HepG2 (cell line): ENCODE data around the gene FANCL. TPM values are rescaled to one million over a fixed set of nuclear protein-coding genes. Genes with fewer than 3 reads are reported as not detected.
A peak's percentile ranks its signal among the peaks of the same experiment; 100 is the strongest.
"Not testable (repeated sequence)": the region's sequence is repeated elsewhere in the genome, so short reads cannot be mapped to it uniquely, and the experiment has no call there.

Experiments
- ATAC-seq: fragments of 200-7000 bp; cut with Tn5 transposase; 3 replicates; pipeline ENCODE4 v1.9.1; 2020; ENCODE audit warnings: mild to moderate bottlenecking, moderate library complexity
- BruUV-seq: library from RNA; stranded (reverse); fragments of 400-500 nt; replicated peaks from 2 replicates; lab custom pipeline; 2021; lab: Mats Ljungman, UMichigan
- CTCF ChIA-PET: fragments of 300-600 bp; formaldehyde crosslinking; extraction: SDS; loops from one replicate; lab custom pipeline; 2021; ENCODE audit warnings: low total read pairs, inconsistent platforms, low intra/inter-chr PET ratio; lab: Yijun Ruan, JAX
- POLR2A ChIA-PET: fragments of 350-600 bp; sonication (Branson Sonifier 250); formaldehyde crosslinking; loops from one replicate; lab custom pipeline; 2020; ENCODE audit warnings: antibody characterized with exemption, inconsistent platforms; lab: Yijun Ruan, JAX
- DNase-seq: peaks from one replicate; pipeline ENCODE4 v3.0.0-alpha.2; 2015; ENCODE audit warnings: low spot score
- FAIRE-seq: peaks from 3 replicates; lab custom pipeline; 2011; peaks lifted over from hg19 to GRCh38; lab: Jason Lieb, UNC
- H2AFZ ChIP-seq: one replicate; pipeline ENCODE4 v1.6.1; 2011; ENCODE audit warnings: low read length, inconsistent platforms
- H3K27ac ChIP-seq: fragments of 300-600 bp; 3 replicates; pipeline ENCODE4 v1.8.0; 2011; ENCODE audit warnings: mixed run types, mild to moderate bottlenecking, mixed read lengths, low read length, inconsistent platforms; ENCODE audit not compliant: insufficient read depth; ENCODE audit errors: extremely low read length
- H3K27me3 ChIP-seq, 2 experiments: fragments of 200-600 bp in 1 of 2; 2 replicates in 1 of 2; 3 replicates in 1 of 2; pipeline versions ENCODE4 v1.6.0 to v1.8.0; 2011; ENCODE audit warnings: low read length in 2 of 2, mild to moderate bottlenecking in 2 of 2, moderate library complexity in 2 of 2, inconsistent platforms in 1 of 2; ENCODE audit not compliant: insufficient read depth in 2 of 2, control insufficient read depth in 1 of 2
- H3K36me3 ChIP-seq, 2 experiments: fragments of 200-600 bp in 1 of 2; replicated peaks in 1 of 2; 2 replicates in 1 of 2; 3 replicates in 1 of 2; pipeline versions ENCODE4 v1.5.1 to v1.8.0; 2011; ENCODE audit warnings: low read length in 2 of 2, inconsistent platforms in 1 of 2; ENCODE audit not compliant: insufficient read depth in 2 of 2, control insufficient read depth in 1 of 2
- H3K4me1 ChIP-seq: 2 replicates; pipeline ENCODE4 v1.5.1; 2012; ENCODE audit warnings: low read length, inconsistent platforms; ENCODE audit not compliant: insufficient read depth
- H3K4me2 ChIP-seq: 2 replicates; pipeline ENCODE4 v1.6.0; 2011; ENCODE audit warnings: low read depth, low read length, inconsistent platforms
- H3K4me3 ChIP-seq, 3 experiments: fragments of 200-600 bp in 1 of 3; sonication (generic), shearing (Covaris generic) in 1 of 3; replicated peaks in 1 of 3; 2 replicates each; pipeline ENCODE4 v1.5.1; 2011 to 2016; ENCODE audit warnings: low read length in 3 of 3, inconsistent platforms in 2 of 3, low read depth in 2 of 3, mild to moderate bottlenecking in 2 of 3, control low read depth in 1 of 3, mixed read lengths in 1 of 3; ENCODE audit not compliant: insufficient read depth in 1 of 3
- H3K79me2 ChIP-seq: one replicate; pipeline ENCODE4 v1.6.1; 2011; ENCODE audit warnings: low read length, inconsistent platforms; ENCODE audit not compliant: insufficient read depth
- H3K9ac ChIP-seq: 2 replicates; pipeline ENCODE4 v1.6.0; 2011; ENCODE audit warnings: mild to moderate bottlenecking, low read depth, low read length, inconsistent platforms; ENCODE audit not compliant: insufficient read depth
- H3K9me3 ChIP-seq: 2 replicates; pipeline ENCODE4 v1.5.1; 2012; ENCODE audit warnings: mild to moderate bottlenecking, low read length
- H4K20me1 ChIP-seq: 2 replicates; pipeline ENCODE4 v1.6.0; 2011; ENCODE audit warnings: inconsistent platforms, mild to moderate bottlenecking, low read length, moderate library complexity; ENCODE audit not compliant: insufficient read depth
- HNRNPK ChIP-seq: fragments of 200-400 bp; formaldehyde crosslinking; IDR thresholded peaks from 2 replicates; pipeline ENCODE4 v1.6.1; 2018; ENCODE audit warnings: low read length, low read depth, moderate library complexity, mild to moderate bottlenecking; ENCODE audit not compliant: poor library complexity, severe bottlenecking
- POLR2A ChIP-seq, 2 experiments: IDR thresholded peaks; 2 replicates each; pipeline ENCODE4 v1.6.1; 2011; ENCODE audit warnings: low read depth in 2 of 2, low read length in 2 of 2, mild to moderate bottlenecking in 1 of 2, moderate library complexity in 1 of 2; ENCODE audit not compliant: insufficient read depth in 1 of 2
- POLR2AphosphoS5 ChIP-seq: IDR thresholded peaks from 2 replicates; pipeline ENCODE4 v1.6.1; 2012; ENCODE audit warnings: low read depth, low read length
- POLR2G ChIP-seq: fragments of 200-400 bp; formaldehyde crosslinking; IDR thresholded peaks from 2 replicates; pipeline ENCODE4 v1.6.1; 2018; ENCODE audit warnings: mild to moderate bottlenecking, low read depth, low read length, moderate library complexity
- RBM22 ChIP-seq: fragments of 200-400 bp; formaldehyde crosslinking; optimal IDR thresholded peaks from 2 replicates; pipeline ENCODE3; 2017; ENCODE audit warnings: mild to moderate bottlenecking, low read length, moderate library complexity
- ZNF10 ChIP-seq: sonication (generic); formaldehyde crosslinking; IDR thresholded peaks from 2 replicates; pipeline ENCODE4 v1.4.0; 2020; ENCODE audit warnings: mild to moderate bottlenecking, low read depth, missing genetic modification reagents, borderline replicate concordance
- ZNF496 ChIP-seq: sonication (generic); formaldehyde crosslinking; IDR thresholded peaks from 2 replicates; pipeline ENCODE4 v1.8.1; 2023; ENCODE audit warnings: mild to moderate bottlenecking, moderate library complexity, missing genetic modification reagents; ENCODE audit not compliant: insufficient replicate concordance
- WGBS: methylation state at CpG from one replicate; pipeline ENCODE4 v1.1.6; 2017; ENCODE audit warnings: low lambda C conversion rate; 5-methylcytosine and 5-hydroxymethylcytosine counted together
- in situ Hi-C: cut with HindIII; loops from 2 replicates; pipeline ENCODE4 v1.10.0; 2017; ENCODE audit warnings: low pct_unique_long_range_greater_than_20kb; ENCODE audit not compliant: extremely low pct_ligation_motif_present
- intact Hi-C: fragments of 100-400 bp; cut with micrococcal nuclease; formaldehyde crosslinking; loops from one replicate; pipeline ENCODE4 v1.10.0; 2022; ENCODE audit not compliant: unreplicated experiment
- polyA plus RNA-seq, 8 experiments: library from polyadenylated mRNA; depleted of rRNA in 3 of 8; stranded (reverse) in 7 of 8; unstranded in 1 of 8; fragments of >200 nt; fragmentation: Illumina TruSeq in 4 of 8; extraction: Trizol in 4 of 8; gene quantifications; 2 replicates each; pipeline versions ENCODE4 v1.2.1 to v1.2.3, GENCODE V29; 2011 to 2016; ENCODE audit warnings: low read depth in 4 of 8, missing spikeins in 1 of 8, mixed read lengths in 1 of 8; ENCODE audit not compliant: insufficient read depth in 1 of 8
- total RNA-seq, 5 experiments: library from RNA; depleted of rRNA; stranded (reverse); fragments of >200 nt; fragmentation: Illumina TruSeq; extraction: Trizol; gene quantifications; 2 replicates each; pipeline ENCODE4 v1.2.3, GENCODE V29; 2016; ENCODE audit warnings: low read depth in 1 of 5
- TF ChIP-seq, protein P1 (sequence below): IDR thresholded peaks from 2 replicates; pipeline ENCODE4 v1.6.1; 2016; ENCODE audit warnings: missing genetic modification reagents, missing compliant biosample characterization

The FANCL gene
- total and polyA plus RNA-seq, 2 of the 13 experiments (the other 11 are each of a cell fraction or from before 2014, with no cell fraction given) = 40.7 to 66.8 TPM

DNA sequence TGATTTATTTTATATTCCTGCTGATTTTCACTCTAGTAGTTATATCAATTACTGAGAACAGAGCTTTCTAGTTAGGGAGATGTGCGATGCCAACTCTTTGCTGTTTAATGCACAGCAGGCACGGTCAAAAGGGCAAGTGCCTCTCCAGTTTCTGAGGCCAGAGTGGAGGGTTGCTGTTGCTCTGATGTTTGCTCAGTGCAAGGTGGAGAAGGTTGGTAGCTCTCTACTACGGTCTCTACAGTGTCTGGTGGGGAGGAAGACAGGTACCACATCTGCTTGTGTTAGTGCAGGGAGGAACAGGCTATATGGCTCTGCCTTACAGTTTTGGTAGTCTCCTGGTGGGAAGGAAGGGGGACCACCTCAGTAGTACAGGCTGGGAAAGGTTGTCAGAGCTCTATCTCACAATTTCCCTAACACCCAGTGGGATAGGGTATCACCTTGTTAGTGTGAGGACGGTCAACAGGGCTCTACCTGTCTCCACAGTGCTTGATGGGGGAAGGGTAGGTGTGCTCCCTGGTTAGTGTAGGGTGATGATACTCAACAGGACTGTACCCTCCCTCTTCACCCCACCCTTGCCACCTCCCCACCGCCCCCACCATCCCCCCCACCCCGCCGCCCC lies 85.9 kb downstream of the FANCL start:
- Histone ChIP-seq H3K27ac (no peak overlapping the region), H3K27me3 (no peaks in the 10 kb centered on the region), H3K4me2 (no peak overlapping the region), H3K9ac (no peak overlapping the region), H4K20me1 (no peaks in the 10 kb centered on the region), H3K9me3 (no peaks in the 10 kb centered on the region), H3K4me3 (no peak overlapping the region), H3K79me2 (no peaks in the 10 kb centered on the region), H2AFZ (no peak overlapping the region), H3K4me1 (no peaks in the 10 kb centered on the region; the same call in 1 of the 2 replicates), H3K36me3 (peaks cover 10 to 31% of the 10 kb centered on the region in 2 experiments; a peak in 3 of 5 replicates)
- FAIRE-seq = no peak
- CTCF ChIA-PET = no interaction called here
- no peak for DNase-seq
- no TSS peak for BruUV-seq
- intact Hi-C loops = no loop called here
- 0 out of 2 replicates have a peak, but pooled peaks have one; percentile 39 for TF ChIP-seq POLR2G
- TF ChIP-seq POLR2A (IDR thresholded peaks at IDR 0.05; ENCODE audit: insufficient read depth in 1 of 2, low read depth in 2 of 2, low read length in 2 of 2) = peak in 1 of 2 experiments; percentile 34; a peak in 1 of 4 replicates
- peak; percentile 36; the same call in 1 of the 2 replicates for TF ChIP-seq POLR2AphosphoS5
- peak; percentile 86 for TF ChIP-seq RBM22
- peak; percentile 34 for TF ChIP-seq HNRNPK
- no peak for TF ChIP-seq ZNF496
- TF ChIP-seq ZNF10 = no peak
- 93% methylated on average over 7 of the region's 7 CpGs for WGBS
- in situ Hi-C loops = no loop called here
- POLR2A ChIA-PET = no interaction called here
- peak; percentile 83 for ATAC-seq

- Histone ChIP-seq H3K27ac (no peak overlapping the region), H3K4me2 (no peak overlapping the region), H2AFZ (no peak overlapping the region), H3K4me3 (no peak overlapping the region), H3K79me2 (no peaks in the 10 kb centered on the region), H3K4me1 (no peaks in the 10 kb centered on the region), H3K27me3 (no peaks in the 10 kb centered on the region), H3K9me3 (no peaks in the 10 kb centered on the region), H4K20me1 (no peaks in the 10 kb centered on the region), H3K36me3 (no peaks in the 10 kb centered on the region; a peak in 1 of 5 replicates), H3K9ac (no peak overlapping the region)
- FAIRE-seq = no peak
- ChIA-PET POLR2A (no interaction called here), CTCF (no interaction called here)
- TF ChIP-seq, protein P1, sequence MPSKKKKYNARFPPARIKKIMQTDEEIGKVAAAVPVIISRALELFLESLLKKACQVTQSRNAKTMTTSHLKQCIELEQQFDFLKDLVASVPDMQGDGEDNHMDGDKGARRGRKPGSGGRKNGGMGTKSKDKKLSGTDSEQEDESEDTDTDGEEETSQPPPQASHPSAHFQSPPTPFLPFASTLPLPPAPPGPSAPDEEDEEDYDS (CRISPR knock-in tag) = no peak
- in situ Hi-C loops = no loop called here
- intact Hi-C loops = no loop called here
- no TSS peak for BruUV-seq
- WGBS = 96% methylated on average over 1 of the region's 1 CpG
- ATAC-seq = no peak
- no peak for DNase-seq
Observed at GRCh38 chr2:58146707-58147106, 94.4 kb downstream of the FANCL start.

DNA sequence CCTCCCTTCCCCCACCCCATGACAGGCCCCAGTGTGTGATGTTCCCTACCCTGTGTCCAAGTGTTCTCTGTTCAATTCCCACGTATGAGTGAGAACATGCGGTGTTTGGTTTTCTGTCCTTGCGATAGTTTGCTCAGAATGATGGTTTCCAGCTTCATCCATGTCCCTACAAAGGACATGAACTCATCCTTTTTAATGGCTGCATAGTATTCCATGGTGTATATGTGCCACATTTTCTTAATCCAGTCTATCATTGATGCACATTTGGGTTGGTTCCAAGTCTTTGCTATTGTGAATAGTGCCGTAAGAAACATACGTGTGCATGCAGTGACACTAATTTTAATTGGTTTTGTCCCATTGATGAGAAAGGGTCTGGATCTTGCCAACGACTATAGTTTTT lies 95.4 kb downstream of the FANCL start:
- H3K27me3 ChIP-seq, H3K4me3 ChIP-seq, H3K27ac ChIP-seq, ATAC-seq, H3K36me3 ChIP-seq, H4K20me1 ChIP-seq, H3K79me2 ChIP-seq, FAIRE-seq, in situ Hi-C loops, intact Hi-C loops, H3K4me2 ChIP-seq, DNase-seq, BruUV-seq, CTCF ChIA-PET, POLR2A ChIA-PET, H2AFZ ChIP-seq, H3K4me1 ChIP-seq, H3K9me3 ChIP-seq, H3K9ac ChIP-seq: not testable (repeated sequence)
- 97% methylated on average over 6 of the region's 6 CpGs for WGBS
